ENCODE measurements around the gene ZNF57. TPM values are rescaled to one million over a fixed set of nuclear protein-coding genes. Genes with fewer than 3 reads are reported as not detected.

The ZNF57 gene
- total and polyA plus RNA-seq, 9 of the 15 experiments (the other 6 are each of a cell fraction or from before 2014, with no cell fraction given), result 3.9 to 13.5 (median 7.8) TPM

GRCh38 chr19:2900296-2901252 lies at the start of gene ZNF57 (continued):
- TF ChIP-seq TOE1 (IDR thresholded peaks at IDR 0.05; ENCODE audit: borderline replicate concordance) (0 out of 2 replicates have a peak, but pooled peaks have one; percentile 21), TOE1 (CRISPR knock-in tag; IDR thresholded peaks at IDR 0.05; ENCODE audit: borderline replicate concordance, low read depth) (0 out of 2 replicates have a peak, but pooled peaks have one; percentile 42), SMARCB1 (IDR thresholded peaks at IDR 0.05; ENCODE audit: insufficient read length, low read depth) (no peak), CREB3L1 (IDR thresholded peaks at IDR 0.05; ENCODE audit: borderline replicate concordance, low read depth) (no peak), LCOR (CRISPR knock-in tag; IDR thresholded peaks at IDR 0.05) (no peak), MBD2 (IDR thresholded peaks at IDR 0.05; ENCODE audit: borderline replicate concordance, low read depth) (peak; percentile 86), ESRRB (CRISPR knock-in tag; IDR thresholded peaks at IDR 0.05; ENCODE audit: borderline replicate concordance) (no peak), KAT7 (CRISPR knock-in tag; IDR thresholded peaks at IDR 0.05; ENCODE audit: borderline replicate concordance) (no peak), ZNF232 (CRISPR knock-in tag; IDR thresholded peaks at IDR 0.05) (peak; percentile 88; the same call in 1 of the 2 replicates), MCM2 (IDR thresholded peaks at IDR 0.05; ENCODE audit: low read depth) (no peak), MTA3 (IDR thresholded peaks at IDR 0.05; ENCODE audit: borderline replicate concordance) (peak; percentile 71; the same call in 1 of the 2 replicates), ZNF124 (CRISPR knock-in tag; IDR thresholded peaks at IDR 0.05) (no peak), MYNN (IDR thresholded peaks at IDR 0.05) (no peak), MYNN (CRISPR knock-in tag; IDR thresholded peaks at IDR 0.05) (no peak), MXD1 (CRISPR knock-in tag; IDR thresholded peaks at IDR 0.05; ENCODE audit: borderline replicate concordance, poor library complexity, severe bottlenecking) (peak; percentile 24), NCOA1 (IDR thresholded peaks at IDR 0.05; ENCODE audit: low read depth) (no peak; the same call in 1 of the 2 replicates), ZNF274 (IDR thresholded peaks at IDR 0.05; ENCODE audit: borderline replicate concordance, low read depth, low read length) (no peak), RB1 (IDR thresholded peaks at IDR 0.05; ENCODE audit: low read depth) (peak; percentile 79), RBM34 (IDR thresholded peaks at IDR 0.05; ENCODE audit: borderline replicate concordance, insufficient read depth, low read length) (no peak), CBX8 (IDR thresholded peaks at IDR 0.05; ENCODE audit: borderline replicate concordance, extremely low read depth, low read depth, low read length, poor library complexity, severe bottlenecking) (no peak), FOXK1 (CRISPR knock-in tag; IDR thresholded peaks at IDR 0.05; ENCODE audit: borderline replicate concordance) (peak; percentile 87; the same call in 1 of the 2 replicates)
- TF ChIP-seq, protein P1, sequence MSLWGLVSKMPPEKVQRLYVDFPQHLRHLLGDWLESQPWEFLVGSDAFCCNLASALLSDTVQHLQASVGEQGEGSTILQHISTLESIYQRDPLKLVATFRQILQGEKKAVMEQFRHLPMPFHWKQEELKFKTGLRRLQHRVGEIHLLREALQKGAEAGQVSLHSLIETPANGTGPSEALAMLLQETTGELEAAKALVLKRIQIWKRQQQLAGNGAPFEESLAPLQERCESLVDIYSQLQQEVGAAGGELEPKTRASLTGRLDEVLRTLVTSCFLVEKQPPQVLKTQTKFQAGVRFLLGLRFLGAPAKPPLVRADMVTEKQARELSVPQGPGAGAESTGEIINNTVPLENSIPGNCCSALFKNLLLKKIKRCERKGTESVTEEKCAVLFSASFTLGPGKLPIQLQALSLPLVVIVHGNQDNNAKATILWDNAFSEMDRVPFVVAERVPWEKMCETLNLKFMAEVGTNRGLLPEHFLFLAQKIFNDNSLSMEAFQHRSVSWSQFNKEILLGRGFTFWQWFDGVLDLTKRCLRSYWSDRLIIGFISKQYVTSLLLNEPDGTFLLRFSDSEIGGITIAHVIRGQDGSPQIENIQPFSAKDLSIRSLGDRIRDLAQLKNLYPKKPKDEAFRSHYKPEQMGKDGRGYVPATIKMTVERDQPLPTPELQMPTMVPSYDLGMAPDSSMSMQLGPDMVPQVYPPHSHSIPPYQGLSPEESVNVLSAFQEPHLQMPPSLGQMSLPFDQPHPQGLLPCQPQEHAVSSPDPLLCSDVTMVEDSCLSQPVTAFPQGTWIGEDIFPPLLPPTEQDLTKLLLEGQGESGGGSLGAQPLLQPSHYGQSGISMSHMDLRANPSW (CRISPR knock-in tag; IDR thresholded peaks at IDR 0.05), result no peak; the same call in 1 of the 2 replicates

Measured in K562 (cell line).